ENCODE measurements around the gene SARDH. TPM values are rescaled to one million over a fixed set of nuclear protein-coding genes. Genes with fewer than 3 reads are reported as not detected.

SARDH gene
- total and polyA plus RNA-seq, 2 of the 8 experiments (the other 6 are each of a cell fraction or from before 2014, with no cell fraction given): 6.4 to 7.4 TPM

DNA sequence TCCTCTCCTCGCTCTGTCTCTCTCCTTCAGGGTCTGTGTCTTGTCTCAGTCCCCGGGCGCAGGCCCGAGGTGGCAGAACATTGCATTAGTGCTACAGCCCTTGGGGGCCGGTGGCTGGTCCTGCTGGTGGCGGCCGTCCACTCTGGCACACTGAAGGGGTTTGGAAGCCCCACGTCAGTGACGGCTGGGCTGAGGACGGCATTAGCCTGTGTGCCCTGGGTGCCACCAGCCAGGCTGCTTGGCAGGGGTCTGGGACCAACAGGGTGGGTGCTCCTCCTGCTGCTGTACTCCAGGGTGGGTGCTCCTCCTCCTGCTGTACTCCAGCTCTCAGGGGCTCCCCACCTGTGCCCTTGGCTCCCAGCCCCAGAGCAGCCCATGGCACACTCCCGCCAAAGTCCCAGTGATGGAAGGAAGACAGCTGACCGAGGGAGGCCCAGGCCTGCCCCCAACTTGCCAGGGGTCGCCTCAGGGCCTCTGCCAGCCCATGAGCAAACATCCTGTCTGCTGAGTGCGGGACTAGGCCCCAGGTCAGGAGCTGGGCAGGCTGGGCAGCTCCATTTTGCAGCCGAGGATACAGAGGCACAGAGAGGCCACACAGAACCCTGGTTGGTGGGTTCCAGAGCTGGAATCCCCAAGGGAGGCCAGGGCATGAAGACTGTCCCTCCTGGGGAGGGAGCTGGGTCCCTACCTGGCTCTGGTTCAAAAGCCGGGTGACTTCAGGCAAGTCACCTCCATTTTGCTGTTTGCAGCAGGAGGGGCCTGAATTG is 27.3 kb downstream of the SARDH start:
- H3K23me2 ChIP-seq (ENCODE audit: low read depth, low read length): no peaks in the 10 kb centered on the region
- H4K20me1 ChIP-seq (replicated peaks in 1 of 2; ENCODE audit: control insufficient read depth in 1 of 2, insufficient read depth in 2 of 2, low read length in 2 of 2): peaks cover 0 to 4% of the 10 kb centered on the region in 2 experiments
- H2AK5ac ChIP-seq (ENCODE audit: low read depth, low read length): no peak overlapping the region
- WGBS, 2 experiments (ENCODE audit: extremely low coverage in 1 of 2, insufficient coverage in 1 of 2, insufficient read length in 1 of 2, insufficient replicate concordance in 2 of 2, low coverage in 1 of 2, low lambda C conversion rate in 2 of 2, missing lambda C conversion rate in 1 of 2): 80% methylated on average over 16 of the region's 16 CpGs; no CpG with 5 or more reads in 1 of the 2 experiments
- no peak overlapping the region for H2BK120ac ChIP-seq (replicated peaks; ENCODE audit: low read depth, low read length)
- H3K27me3 ChIP-seq (replicated peaks in 1 of 4; ENCODE audit: control insufficient read depth in 3 of 4, extremely low read depth in 1 of 4, insufficient read depth in 3 of 4, low read length in 3 of 4): no peaks in the 10 kb centered on the region
- no peaks in the 10 kb centered on the region for H3K79me2 ChIP-seq (ENCODE audit: control insufficient read depth in 1 of 2, insufficient read depth in 2 of 2, low read length in 2 of 2)
- H4K91ac ChIP-seq (replicated peaks; ENCODE audit: insufficient read length, low read length): no peak overlapping the region
- H3K56ac ChIP-seq (replicated peaks; ENCODE audit: insufficient read length, low read depth, low read length): no peak overlapping the region
- H3K14ac ChIP-seq (ENCODE audit: insufficient read length): no peak overlapping the region
- ChIA-PET CTCF (ENCODE audit: partially characterized antibody) (interaction anchor here (0.9 to 1.6 kb wide), 11 partner anchors 9 to 176 kb away, joined by 3 to 7 read pairs (median 3); partner anchors contain the start of gene ADAMTSL2), POLR2A (ENCODE audit: partially characterized antibody) (no interaction called here)
- H3K9ac ChIP-seq (replicated peaks in 1 of 4; ENCODE audit: extremely low read depth in 1 of 4, low read depth in 3 of 4, low read length in 3 of 4): no peak overlapping the region
- DNase-seq (ENCODE audit: low read depth in 1 of 2, low spot score in 2 of 2) (no peak), FAIRE-seq (no peak)
- H2BK5ac ChIP-seq (ENCODE audit: low read depth, low read length): no peak overlapping the region
- H3K4me3 ChIP-seq (ENCODE audit: extremely low read depth in 1 of 4, insufficient read depth in 2 of 4, low read depth in 3 of 4, low read length in 4 of 4): no peak overlapping the region
- H3K9me3 ChIP-seq (ENCODE audit: insufficient read depth in 2 of 2, low read depth in 1 of 2, low read length in 1 of 2): no peaks in the 10 kb centered on the region
- H4K5ac ChIP-seq (ENCODE audit: insufficient read length, low read depth, low read length): no peak overlapping the region
- H3K23ac ChIP-seq (ENCODE audit: insufficient read length): no peak overlapping the region
- H3K4me1 ChIP-seq (replicated peaks in 1 of 4; ENCODE audit: control insufficient read depth in 3 of 4, insufficient read depth in 4 of 4, low read length in 3 of 4): peaks cover 0 to 5% (median 2%) of the 10 kb centered on the region in 4 experiments; a peak in 3 of 7 replicates
- no peak overlapping the region for H2BK12ac ChIP-seq (ENCODE audit: low read depth, low read length)
- no peak overlapping the region for H4K8ac ChIP-seq (ENCODE audit: extremely low read depth, insufficient read depth, low read length)
- H3K79me1 ChIP-seq (ENCODE audit: low read depth, low read length): no peaks in the 10 kb centered on the region
- H3K27ac ChIP-seq (ENCODE audit: low read depth, low read length): no peak overlapping the region
- no peaks in the 10 kb centered on the region for H3K36me3 ChIP-seq (ENCODE audit: control insufficient read depth in 2 of 4, insufficient read depth in 4 of 4, low read length in 3 of 4)
- H3K4ac ChIP-seq (replicated peaks; ENCODE audit: insufficient read length, low read depth, low read length): no peak overlapping the region
- no peak overlapping the region for H2BK15ac ChIP-seq (ENCODE audit: low read length)
- H2BK20ac ChIP-seq (ENCODE audit: low read length): no peak overlapping the region
- H2AFZ ChIP-seq (ENCODE audit: low read length): no peak overlapping the region
- H3K18ac ChIP-seq (ENCODE audit: extremely low read depth, low read length): no peak overlapping the region
- H3K4me2 ChIP-seq (ENCODE audit: insufficient read depth in 1 of 2, low read depth in 2 of 2, low read length in 2 of 2): no peak overlapping the region
- TF ChIP-seq ZNF274 (IDR thresholded peaks at IDR 0.05; ENCODE audit: borderline replicate concordance, extremely low read depth, low read length) (no peak), KDM5A (IDR thresholded peaks at IDR 0.05; ENCODE audit: low read length) (no peak), SIX5 (IDR thresholded peaks at IDR 0.05; ENCODE audit: low read depth, low read length) (no peak), FOSL1 (IDR thresholded peaks at IDR 0.05; ENCODE audit: insufficient read depth, low read depth, low read length) (no peak), TEAD4 (IDR thresholded peaks at IDR 0.05; ENCODE audit: low read depth, low read length) (no peak), POLR2A (IDR thresholded peaks at IDR 0.05; ENCODE audit: control extremely low read depth in 1 of 2, low read depth in 2 of 2, low read length in 2 of 2) (no peak), EGR1 (IDR thresholded peaks at IDR 0.05; ENCODE audit: borderline replicate concordance, low read depth, low read length) (no peak), POLR2AphosphoS5 (IDR thresholded peaks at IDR 0.05; ENCODE audit: low read depth, low read length) (no peak), CBX5 (IDR thresholded peaks at IDR 0.05; ENCODE audit: low read depth, low read length) (no peak), KDM4A (IDR thresholded peaks at IDR 0.05; ENCODE audit: low read depth, low read length, severe bottlenecking) (no peak), SIRT6 (IDR thresholded peaks at IDR 0.05; ENCODE audit: low read length) (no peak), SP4 (IDR thresholded peaks at IDR 0.05; ENCODE audit: low read length) (no peak)
